ENCODE results near the gene C11orf52.

DNA sequence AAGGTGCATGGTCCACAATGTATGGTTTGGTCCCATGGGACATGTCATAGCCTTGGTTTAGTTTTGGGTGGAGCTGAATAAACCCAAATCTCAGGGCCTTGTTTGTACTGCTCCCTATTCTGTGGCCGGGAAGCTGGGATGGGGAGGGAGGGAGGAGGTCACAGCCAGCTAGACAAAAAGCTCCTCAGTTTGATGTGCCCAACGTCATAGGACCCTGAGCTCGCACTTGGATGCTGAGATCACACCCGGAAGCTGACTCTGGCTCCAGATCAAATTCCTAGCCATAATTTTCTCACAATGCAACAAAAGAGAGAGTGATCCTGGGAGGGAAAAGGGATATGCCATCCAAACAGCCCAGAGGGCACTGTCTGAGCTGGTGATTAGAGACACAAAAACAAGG lies 4.7 kb upstream of the C11orf52 start:
- TF ChIP-seq, protein P1, sequence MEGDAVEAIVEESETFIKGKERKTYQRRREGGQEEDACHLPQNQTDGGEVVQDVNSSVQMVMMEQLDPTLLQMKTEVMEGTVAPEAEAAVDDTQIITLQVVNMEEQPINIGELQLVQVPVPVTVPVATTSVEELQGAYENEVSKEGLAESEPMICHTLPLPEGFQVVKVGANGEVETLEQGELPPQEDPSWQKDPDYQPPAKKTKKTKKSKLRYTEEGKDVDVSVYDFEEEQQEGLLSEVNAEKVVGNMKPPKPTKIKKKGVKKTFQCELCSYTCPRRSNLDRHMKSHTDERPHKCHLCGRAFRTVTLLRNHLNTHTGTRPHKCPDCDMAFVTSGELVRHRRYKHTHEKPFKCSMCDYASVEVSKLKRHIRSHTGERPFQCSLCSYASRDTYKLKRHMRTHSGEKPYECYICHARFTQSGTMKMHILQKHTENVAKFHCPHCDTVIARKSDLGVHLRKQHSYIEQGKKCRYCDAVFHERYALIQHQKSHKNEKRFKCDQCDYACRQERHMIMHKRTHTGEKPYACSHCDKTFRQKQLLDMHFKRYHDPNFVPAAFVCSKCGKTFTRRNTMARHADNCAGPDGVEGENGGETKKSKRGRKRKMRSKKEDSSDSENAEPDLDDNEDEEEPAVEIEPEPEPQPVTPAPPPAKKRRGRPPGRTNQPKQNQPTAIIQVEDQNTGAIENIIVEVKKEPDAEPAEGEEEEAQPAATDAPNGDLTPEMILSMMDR (IDR thresholded peaks at IDR 0.05; ENCODE audit: insufficient read depth, low read length, poor library complexity, severe bottlenecking): no peak
- no peak for TF ChIP-seq EZH2phosphoT487 (conservative IDR thresholded peaks at IDR 0.05; ENCODE audit: low read length)
